Activated T-cell treated with anti-CD3 and anti-CD28 coated beads, Interleukin-2, amount 50 U/mL, for 24 hours (primary cell): ENCODE measurements around the gene KCNN2.

Source experiments
- DNase-seq: peaks from one replicate; pipeline ENCODE4 v3.0.0-alpha.2; 2020
- H3K27ac Mint-ChIP-seq: 2 replicates; pipeline ENCODE4 v1.8.0; 2020; ENCODE audit warnings: mild to moderate bottlenecking, mixed read lengths
- H3K27me3 Mint-ChIP-seq: 2 replicates; pipeline ENCODE4 v1.8.0; 2020; ENCODE audit warnings: mixed read lengths
- H3K36me3 Mint-ChIP-seq: 2 replicates; pipeline ENCODE4 v1.8.0; 2020; ENCODE audit warnings: low read depth, mixed read lengths
- H3K4me1 Mint-ChIP-seq: 2 replicates; pipeline ENCODE4 v1.8.0; 2020; ENCODE audit warnings: low read depth, mixed read lengths
- H3K4me3 Mint-ChIP-seq: 2 replicates; pipeline ENCODE4 v1.8.0; 2020; ENCODE audit warnings: mild to moderate bottlenecking, moderate library complexity, mixed read lengths
- H3K9me3 Mint-ChIP-seq: 2 replicates; pipeline ENCODE4 v1.8.0; 2020; ENCODE audit warnings: mixed read lengths

KCNN2 gene

DNA sequence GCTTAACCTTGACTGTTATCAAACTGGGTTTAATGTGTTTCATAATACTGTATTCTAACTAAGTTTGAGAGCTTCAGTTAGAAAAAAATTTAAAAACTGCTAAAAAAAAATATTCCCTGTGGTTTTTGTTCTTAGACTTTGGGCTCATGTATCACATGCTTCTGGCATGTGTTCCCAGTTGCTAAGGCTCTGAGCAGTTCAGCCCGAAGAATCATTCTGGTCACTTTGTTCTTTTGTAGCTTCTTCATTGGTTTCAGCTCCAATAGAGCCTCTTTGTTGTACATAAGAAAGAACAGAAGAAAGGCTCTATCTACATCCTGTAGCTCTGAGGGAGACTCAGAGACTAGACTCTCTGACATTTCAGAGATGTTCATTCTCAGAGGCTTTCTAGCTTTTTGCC is 25.6 kb downstream of the KCNN2 start:
- no peaks in the 10 kb centered on the region for H3K36me3 Mint-ChIP-seq
- no peak for DNase-seq
- no peaks in the 10 kb centered on the region for H3K9me3 Mint-ChIP-seq
- H3K27ac Mint-ChIP-seq = no peak overlapping the region
- H3K4me1 Mint-ChIP-seq = no peaks in the 10 kb centered on the region
- no peaks in the 10 kb centered on the region for H3K27me3 Mint-ChIP-seq
- no peak overlapping the region for H3K4me3 Mint-ChIP-seq

DNA sequence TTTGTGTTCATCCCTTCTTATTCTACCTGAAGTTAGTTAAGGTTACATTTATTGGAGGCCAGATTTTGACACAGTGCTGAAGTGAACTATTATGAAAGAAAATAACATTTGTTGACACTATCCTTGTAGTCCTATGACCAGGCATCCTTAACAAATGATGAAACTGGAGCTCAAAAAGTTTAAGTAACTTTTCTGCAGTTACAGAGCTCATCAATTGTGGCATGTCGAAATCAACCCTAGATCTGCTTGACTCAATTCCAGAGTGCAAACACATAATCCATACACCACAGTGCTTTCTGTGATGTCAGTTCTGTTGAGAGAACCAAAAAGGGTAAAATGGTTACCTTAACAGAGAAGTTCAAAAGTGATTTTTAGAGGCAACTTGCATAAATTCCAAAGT is 28.6 kb downstream of the KCNN2 start:
- no peaks in the 10 kb centered on the region for H3K9me3 Mint-ChIP-seq
- H3K27ac Mint-ChIP-seq = no peak overlapping the region
- DNase-seq = no peak
- no peaks in the 10 kb centered on the region for H3K36me3 Mint-ChIP-seq
- H3K27me3 Mint-ChIP-seq = no peaks in the 10 kb centered on the region
- no peak overlapping the region for H3K4me3 Mint-ChIP-seq
- no peaks in the 10 kb centered on the region for H3K4me1 Mint-ChIP-seq

DNA sequence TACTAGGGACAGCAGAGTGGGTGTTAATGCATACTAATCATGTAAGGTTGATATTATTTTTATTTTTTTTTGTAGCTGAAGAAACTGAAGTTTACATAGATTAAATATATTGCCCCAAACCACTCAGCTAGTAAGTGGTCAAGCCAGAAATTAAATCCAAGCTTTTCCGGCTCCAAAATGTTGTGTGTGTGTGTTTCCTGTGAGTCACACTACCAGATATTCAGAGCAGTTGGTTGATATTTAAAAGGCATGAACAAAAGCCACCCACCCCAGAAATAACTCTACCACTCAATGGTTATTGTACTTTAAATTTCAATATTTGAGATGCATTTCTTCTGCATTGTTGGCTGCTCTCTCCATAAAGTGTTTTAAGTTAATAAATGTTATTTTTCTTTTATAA is 29.5 kb downstream of the KCNN2 start:
- no peak for DNase-seq
- H3K4me1 Mint-ChIP-seq = no peaks in the 10 kb centered on the region
- no peaks in the 10 kb centered on the region for H3K9me3 Mint-ChIP-seq
- no peak overlapping the region for H3K4me3 Mint-ChIP-seq
- no peaks in the 10 kb centered on the region for H3K36me3 Mint-ChIP-seq
- no peak overlapping the region for H3K27ac Mint-ChIP-seq
- H3K27me3 Mint-ChIP-seq = no peaks in the 10 kb centered on the region

DNA sequence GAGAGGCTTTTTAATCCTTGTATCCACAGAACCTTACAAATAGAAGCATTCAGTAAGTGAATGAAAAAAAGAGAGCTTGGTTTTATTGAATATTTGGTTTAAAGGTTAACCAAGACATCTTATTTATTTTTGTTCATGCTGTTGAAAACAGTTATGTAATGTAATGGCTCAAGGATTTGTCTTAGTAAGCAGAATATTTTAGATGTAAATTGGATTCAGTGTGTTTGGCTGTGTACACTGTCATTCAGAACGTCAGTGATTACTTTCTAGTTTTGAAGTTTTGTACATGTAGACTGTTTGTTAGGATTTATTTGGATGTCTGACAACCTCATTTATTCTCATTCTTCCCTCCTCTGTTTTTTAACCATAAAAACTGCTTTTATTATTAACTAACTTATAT is 31.3 kb downstream of the KCNN2 start:
- H3K27ac Mint-ChIP-seq = no peak overlapping the region
- no peaks in the 10 kb centered on the region for H3K36me3 Mint-ChIP-seq

DNA sequence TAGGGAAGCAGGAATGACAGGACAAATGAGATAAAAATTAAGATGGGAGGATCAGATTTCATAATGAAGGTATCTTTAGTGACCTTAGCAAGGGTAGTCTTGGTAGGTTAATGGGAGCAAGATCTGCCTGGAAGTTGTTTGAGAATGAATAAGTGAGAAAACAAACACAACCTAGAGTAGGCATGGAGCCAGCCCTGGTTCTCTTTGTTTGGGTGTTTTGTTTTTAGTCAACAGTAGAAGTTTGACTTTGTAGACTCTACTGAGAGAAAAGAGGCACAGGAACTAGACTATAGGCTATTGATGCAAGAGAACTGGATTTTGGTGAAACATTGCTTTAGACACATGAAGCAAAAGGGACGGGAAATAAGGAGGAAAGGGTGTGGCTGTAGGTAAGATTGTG is 40.3 kb downstream of the KCNN2 start:
- Mint-ChIP-seq H3K9me3 (peaks cover 6% of the 10 kb centered on the region), H3K4me3 (no peak overlapping the region), H3K27ac (no peak overlapping the region), H3K27me3 (no peaks in the 10 kb centered on the region), H3K36me3 (no peaks in the 10 kb centered on the region), H3K4me1 (no peaks in the 10 kb centered on the region)
- DNase-seq = no peak

More for the DNA sequence above, 31.3 kb downstream of the KCNN2 start:
- Mint-ChIP-seq H3K27me3 (no peaks in the 10 kb centered on the region), H3K9me3 (no peaks in the 10 kb centered on the region), H3K4me1 (no peaks in the 10 kb centered on the region), H3K4me3 (no peak overlapping the region)
- no peak for DNase-seq

DNA sequence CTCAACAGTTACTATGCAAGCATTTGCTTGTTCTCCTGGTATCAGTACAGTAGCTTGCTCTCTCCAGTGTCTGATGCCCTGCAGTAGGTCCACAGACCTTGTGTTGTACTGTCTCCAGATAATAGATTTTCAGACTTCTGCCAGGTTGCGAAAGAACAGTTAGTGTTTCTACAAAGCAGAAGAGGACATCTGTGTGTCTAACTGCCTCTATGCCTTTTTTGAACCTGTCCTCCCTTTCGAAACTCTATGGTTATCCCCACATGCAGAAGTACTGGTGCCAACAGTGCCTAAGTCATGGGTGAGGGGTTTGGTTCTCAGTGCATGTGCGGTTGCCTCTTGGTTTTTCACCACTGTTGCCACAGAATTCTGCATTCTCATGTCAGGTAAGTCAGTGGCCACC is 45.9 kb downstream of the KCNN2 start:
- no peak for DNase-seq
- Mint-ChIP-seq H3K4me1 (no peaks in the 10 kb centered on the region), H3K36me3 (no peaks in the 10 kb centered on the region), H3K4me3 (no peak overlapping the region), H3K9me3 (no peaks in the 10 kb centered on the region), H3K27ac (no peak overlapping the region), H3K27me3 (no peaks in the 10 kb centered on the region)

DNA sequence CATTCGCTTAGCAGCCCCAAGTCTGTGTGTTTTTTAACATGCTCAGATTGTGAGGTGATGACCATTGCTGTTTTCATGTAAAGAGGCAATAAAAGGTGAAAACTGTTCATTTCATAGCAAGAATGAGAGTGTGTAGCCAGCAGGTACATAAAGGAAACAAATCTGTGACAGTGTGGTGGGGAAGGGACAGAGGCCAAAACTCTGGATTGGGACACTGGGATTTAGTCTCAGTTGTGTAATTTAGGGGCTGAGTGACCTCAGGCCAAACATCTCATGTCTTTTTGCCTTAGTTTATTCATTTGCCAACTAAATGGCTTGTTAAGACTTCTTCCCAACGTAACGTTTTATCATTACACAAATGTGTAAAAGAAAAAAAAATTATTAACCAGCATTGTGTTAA is 47.0 kb downstream of the KCNN2 start:
- no peak for DNase-seq
- no peaks in the 10 kb centered on the region for H3K4me1 Mint-ChIP-seq
- H3K27me3 Mint-ChIP-seq = no peaks in the 10 kb centered on the region
- H3K4me3 Mint-ChIP-seq = no peak overlapping the region
- no peak overlapping the region for H3K27ac Mint-ChIP-seq
- H3K36me3 Mint-ChIP-seq = no peaks in the 10 kb centered on the region
- no peaks in the 10 kb centered on the region for H3K9me3 Mint-ChIP-seq

DNA sequence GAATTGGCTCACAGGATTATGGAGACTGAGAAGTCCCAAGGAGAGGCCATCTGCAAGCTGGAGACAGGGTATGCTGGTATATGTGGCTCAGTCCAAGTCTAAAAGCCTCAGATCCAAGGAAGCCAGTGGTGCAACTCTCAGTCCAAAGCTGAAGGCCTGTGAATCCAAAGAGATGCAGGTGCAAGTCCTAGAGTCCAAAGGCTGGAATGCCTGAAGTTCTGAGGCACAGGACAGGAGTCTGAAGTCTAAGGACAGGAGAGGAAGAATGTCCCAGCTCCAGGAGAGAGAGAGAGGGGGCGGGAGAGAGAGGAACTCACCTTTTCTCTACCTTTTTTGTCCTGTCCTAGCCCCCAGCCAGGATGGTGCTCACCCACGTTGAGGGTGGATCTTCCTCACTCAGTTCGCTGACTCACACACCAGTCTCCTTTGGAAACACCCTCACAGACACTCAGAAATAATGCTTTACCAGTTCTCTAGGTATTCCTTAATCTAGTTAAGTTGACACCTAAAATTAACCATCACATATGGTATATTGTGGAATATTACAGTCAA is 49.6 kb downstream of the KCNN2 start:
- DNase-seq = no peak
- Mint-ChIP-seq H3K36me3 (no peaks in the 10 kb centered on the region), H3K9me3 (no peaks in the 10 kb centered on the region), H3K27ac (no peak overlapping the region), H3K4me3 (no peak overlapping the region), H3K4me1 (no peaks in the 10 kb centered on the region), H3K27me3 (no peaks in the 10 kb centered on the region)

DNA sequence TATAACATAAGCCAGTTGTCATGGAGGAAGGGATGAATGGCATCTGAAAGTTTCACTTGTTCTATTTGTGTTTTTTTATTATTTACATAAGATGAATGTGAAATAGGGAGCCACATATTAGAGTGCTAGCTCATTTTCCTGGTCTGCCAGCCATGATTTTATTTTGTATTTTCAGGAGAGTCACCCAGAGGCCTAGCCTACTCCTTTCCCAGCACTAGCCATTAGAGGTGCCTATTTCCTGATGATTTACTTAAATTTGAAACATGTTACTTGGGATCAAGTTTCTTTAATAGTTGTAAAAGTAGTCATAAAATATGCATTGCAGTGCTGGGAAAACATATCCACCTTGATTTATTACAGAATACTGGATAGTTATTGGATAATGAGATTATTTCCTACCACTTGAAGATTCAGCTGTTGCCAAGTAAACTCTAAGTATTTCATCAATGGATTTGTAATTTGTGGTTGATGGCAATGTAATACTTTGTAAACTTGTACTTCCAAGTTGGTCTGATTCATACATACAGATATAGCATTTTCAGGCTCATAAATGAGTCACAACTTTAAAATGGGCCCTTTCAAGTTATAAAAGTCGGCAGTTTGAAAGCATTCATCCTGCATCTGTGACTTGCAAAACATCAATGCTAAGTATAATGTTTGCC is 50.8 kb downstream of the KCNN2 start:
- Mint-ChIP-seq H3K27ac (no peak overlapping the region), H3K27me3 (no peaks in the 10 kb centered on the region), H3K36me3 (no peaks in the 10 kb centered on the region), H3K4me3 (no peak overlapping the region), H3K4me1 (no peaks in the 10 kb centered on the region), H3K9me3 (no peaks in the 10 kb centered on the region)
- DNase-seq = no peak

DNA sequence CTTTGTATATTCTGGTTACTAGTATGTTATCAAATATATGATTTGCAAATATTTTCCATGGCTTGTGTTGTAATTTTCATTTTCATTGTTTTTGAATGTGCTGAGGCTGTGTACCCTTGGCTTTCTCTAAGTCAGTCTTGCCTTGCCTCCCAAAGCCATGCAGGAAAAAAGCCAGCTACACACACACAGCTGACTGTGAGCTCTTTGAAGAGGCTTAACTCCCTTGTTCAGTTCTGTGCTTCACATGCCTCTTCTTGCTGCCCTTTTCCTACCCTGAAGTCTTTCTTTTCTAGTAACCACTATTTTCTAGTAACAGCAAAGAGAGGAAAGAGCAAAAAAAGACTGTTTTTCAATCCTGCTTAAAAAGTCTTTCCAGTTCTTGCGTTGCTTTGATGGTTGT is 53.9 kb downstream of the KCNN2 start:
- no peak for DNase-seq
- H3K4me3 Mint-ChIP-seq = no peak overlapping the region
- no peaks in the 10 kb centered on the region for H3K4me1 Mint-ChIP-seq
- no peaks in the 10 kb centered on the region for H3K9me3 Mint-ChIP-seq
- H3K27me3 Mint-ChIP-seq = no peaks in the 10 kb centered on the region
- no peaks in the 10 kb centered on the region for H3K36me3 Mint-ChIP-seq
- H3K27ac Mint-ChIP-seq = no peak overlapping the region

DNA sequence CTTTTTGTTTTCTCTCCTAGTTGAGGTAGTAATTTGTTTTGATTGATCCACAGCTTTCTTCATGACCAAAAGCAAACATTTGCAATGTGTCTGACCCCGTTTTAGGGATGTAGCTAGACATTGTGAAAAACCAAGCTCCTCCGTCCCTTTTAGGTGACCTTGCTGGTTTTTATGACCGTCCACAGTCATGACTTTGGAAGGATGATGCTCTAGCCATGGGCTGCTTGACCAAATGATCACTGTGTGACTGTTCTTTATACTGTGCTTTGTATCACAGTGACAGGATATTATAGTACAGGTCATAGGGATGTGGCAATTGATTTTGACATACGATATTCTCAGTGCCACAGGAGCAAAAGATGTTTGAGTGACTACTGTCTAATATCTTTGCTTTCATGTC is 54.4 kb downstream of the KCNN2 start:
- no peak overlapping the region for H3K27ac Mint-ChIP-seq
- DNase-seq = no peak
- H3K27me3 Mint-ChIP-seq = no peaks in the 10 kb centered on the region
- H3K4me3 Mint-ChIP-seq = no peak overlapping the region
- H3K4me1 Mint-ChIP-seq = no peaks in the 10 kb centered on the region
- H3K36me3 Mint-ChIP-seq = no peaks in the 10 kb centered on the region
- H3K9me3 Mint-ChIP-seq = no peaks in the 10 kb centered on the region

DNA sequence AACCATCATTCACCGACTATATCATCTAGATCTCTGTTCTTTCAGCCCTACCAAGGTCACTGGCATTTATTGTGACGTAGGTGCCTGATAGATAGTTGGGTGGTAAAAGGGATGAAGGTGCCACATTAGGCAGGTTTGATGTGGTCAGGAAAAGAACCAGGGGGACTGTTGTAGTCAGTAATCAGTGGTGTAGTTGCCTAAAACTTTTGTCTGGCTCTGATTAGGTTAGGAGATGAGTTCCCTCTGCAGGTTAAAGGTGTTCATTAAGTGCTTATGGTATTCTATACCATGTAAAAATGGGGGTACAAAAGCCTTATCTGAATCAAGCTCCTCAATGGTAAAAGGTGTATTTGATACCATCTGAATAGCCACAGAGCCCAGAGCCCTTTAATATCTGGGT is 55.6 kb downstream of the KCNN2 start:
- no peaks in the 10 kb centered on the region for H3K9me3 Mint-ChIP-seq
- no peaks in the 10 kb centered on the region for H3K36me3 Mint-ChIP-seq
- no peaks in the 10 kb centered on the region for H3K4me1 Mint-ChIP-seq
- peaks cover 3% of the 10 kb centered on the region for H3K27me3 Mint-ChIP-seq
- no peak overlapping the region for H3K4me3 Mint-ChIP-seq
- H3K27ac Mint-ChIP-seq = no peak overlapping the region
- no peak for DNase-seq

DNA sequence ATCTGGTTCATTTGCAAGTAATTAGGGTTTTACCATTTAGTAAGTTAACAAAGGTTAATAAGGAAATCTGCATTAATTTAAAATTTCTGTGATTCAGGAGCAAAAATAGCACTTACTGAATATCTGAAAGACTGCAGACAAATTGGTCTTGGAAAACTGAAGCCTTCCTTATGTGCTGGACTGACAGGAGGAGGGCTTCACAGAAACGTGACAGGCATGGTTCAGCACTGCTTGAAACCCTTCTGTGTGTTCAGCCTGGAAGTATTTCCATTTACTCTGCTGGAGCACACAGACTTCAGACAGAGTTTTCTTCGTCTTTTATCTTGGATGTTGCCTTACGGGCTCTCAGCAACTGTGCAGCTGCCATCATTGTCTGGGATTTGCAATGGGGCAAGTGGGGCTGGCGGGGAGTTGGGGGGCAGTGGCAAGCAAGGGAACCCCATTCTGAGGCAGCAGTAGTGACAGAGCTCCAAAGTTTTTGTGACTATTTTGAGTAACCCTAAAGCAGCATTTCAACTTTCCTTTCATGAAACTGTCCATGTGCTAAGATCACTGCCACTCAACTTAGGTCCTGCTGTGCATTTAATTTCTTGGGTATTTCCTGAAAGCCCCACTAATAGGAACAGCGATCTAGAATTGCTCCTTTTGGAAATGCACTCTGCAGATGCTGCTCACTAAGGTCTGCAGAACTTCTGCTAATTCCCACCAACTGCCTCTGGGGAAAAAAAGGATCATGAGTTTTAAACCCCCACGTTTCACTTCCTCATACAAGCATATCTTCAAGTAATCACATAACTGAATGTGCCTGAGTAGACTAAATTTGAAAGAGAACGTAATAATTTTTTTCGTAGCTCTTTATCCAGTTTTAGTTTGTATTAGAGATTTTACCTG is 56.6 kb downstream of the KCNN2 start:
- Mint-ChIP-seq H3K36me3 (no peaks in the 10 kb centered on the region), H3K27me3 (peaks cover 3% of the 10 kb centered on the region), H3K4me1 (no peaks in the 10 kb centered on the region), H3K27ac (no peak overlapping the region), H3K9me3 (no peaks in the 10 kb centered on the region), H3K4me3 (no peak overlapping the region)
- DNase-seq = no peak

DNA sequence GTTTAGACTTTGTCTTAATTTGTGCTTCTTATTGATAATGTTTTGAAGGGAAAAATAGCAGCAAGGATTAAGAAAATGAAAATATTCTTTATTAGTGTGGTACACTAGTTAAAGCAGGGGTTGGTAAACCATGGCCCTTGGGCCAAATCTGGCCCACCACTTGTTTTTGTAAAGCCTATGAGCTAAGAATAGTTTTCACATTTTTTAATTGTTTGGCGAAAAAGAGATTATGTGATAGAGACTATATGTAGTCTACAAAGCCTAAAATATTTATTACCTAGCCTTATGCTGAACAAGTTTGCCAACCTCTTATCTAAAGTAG is 57.2 kb downstream of the KCNN2 start:
- no peak overlapping the region for H3K4me3 Mint-ChIP-seq
- no peak for DNase-seq

DNA sequence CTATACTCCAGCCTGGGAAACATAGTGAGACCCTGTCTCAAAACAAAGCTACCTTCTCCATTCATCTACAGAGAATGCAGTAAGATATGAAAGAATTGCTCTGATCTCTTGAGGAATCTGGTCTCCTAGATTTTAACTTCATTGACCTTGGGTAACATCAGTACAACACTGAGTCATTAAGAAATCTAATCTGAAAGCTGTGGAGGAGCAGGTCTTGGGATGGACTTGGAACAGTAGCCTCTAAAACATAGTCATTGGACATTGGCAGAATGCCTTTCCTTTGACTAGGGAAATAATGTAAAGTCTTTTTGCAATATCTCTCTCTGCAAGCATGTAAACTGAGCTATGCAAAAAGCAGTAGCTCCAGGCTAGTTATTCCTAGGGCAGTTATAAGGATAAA is 58.1 kb downstream of the KCNN2 start:
- Mint-ChIP-seq H3K36me3 (no peaks in the 10 kb centered on the region), H3K4me3 (no peak overlapping the region), H3K9me3 (no peaks in the 10 kb centered on the region), H3K27ac (no peak overlapping the region), H3K27me3 (peaks cover 3% of the 10 kb centered on the region), H3K4me1 (no peaks in the 10 kb centered on the region)
- no peak for DNase-seq

More for the DNA sequence above, 57.2 kb downstream of the KCNN2 start:
- Mint-ChIP-seq H3K9me3 (no peaks in the 10 kb centered on the region), H3K27ac (no peak overlapping the region), H3K4me1 (no peaks in the 10 kb centered on the region), H3K36me3 (no peaks in the 10 kb centered on the region), H3K27me3 (peaks cover 3% of the 10 kb centered on the region)
